GM18505 (cell line): ENCODE data around the gene ZNF200.
"Not testable (repeated sequence)": the region's sequence is repeated elsewhere in the genome, so short reads cannot be mapped to it uniquely, and the experiment has no call there.

Source experiments
- ATAC-seq: cut with Tn5 transposase; IDR thresholded peaks from one replicate; pipeline ENCODE4 v1.9.1; 2021; ENCODE audit not compliant: unreplicated experiment
- POLR2A ChIP-seq: IDR thresholded peaks from 4 replicates; pipeline ENCODE4 v1.6.1; 2011; ENCODE audit warnings: borderline replicate concordance; ENCODE audit not compliant: insufficient read depth, insufficient read length; ENCODE audit errors: extremely low read depth

Gene ZNF200

DNA sequence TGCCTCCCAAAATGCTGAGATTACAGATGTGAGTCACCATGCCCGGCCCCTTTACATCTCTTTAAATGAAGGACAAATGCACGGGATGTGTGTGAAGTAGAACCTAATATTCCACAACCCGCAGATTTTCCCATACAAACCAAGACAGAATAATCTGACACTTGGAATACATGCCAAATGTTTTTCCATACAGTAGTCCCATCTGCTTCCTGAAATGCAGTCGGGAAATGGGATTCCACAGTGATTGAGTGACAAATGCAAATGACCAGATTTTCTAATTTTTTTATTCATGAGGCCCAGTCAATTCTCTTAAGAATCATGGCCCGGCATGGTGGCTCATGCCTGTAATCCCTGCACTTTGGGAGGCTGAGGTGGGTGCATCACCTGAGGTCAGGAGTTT, 6.8 kb upstream of the ZNF200 start:
- TF ChIP-seq POLR2A, result no peak
- no peak for ATAC-seq

DNA sequence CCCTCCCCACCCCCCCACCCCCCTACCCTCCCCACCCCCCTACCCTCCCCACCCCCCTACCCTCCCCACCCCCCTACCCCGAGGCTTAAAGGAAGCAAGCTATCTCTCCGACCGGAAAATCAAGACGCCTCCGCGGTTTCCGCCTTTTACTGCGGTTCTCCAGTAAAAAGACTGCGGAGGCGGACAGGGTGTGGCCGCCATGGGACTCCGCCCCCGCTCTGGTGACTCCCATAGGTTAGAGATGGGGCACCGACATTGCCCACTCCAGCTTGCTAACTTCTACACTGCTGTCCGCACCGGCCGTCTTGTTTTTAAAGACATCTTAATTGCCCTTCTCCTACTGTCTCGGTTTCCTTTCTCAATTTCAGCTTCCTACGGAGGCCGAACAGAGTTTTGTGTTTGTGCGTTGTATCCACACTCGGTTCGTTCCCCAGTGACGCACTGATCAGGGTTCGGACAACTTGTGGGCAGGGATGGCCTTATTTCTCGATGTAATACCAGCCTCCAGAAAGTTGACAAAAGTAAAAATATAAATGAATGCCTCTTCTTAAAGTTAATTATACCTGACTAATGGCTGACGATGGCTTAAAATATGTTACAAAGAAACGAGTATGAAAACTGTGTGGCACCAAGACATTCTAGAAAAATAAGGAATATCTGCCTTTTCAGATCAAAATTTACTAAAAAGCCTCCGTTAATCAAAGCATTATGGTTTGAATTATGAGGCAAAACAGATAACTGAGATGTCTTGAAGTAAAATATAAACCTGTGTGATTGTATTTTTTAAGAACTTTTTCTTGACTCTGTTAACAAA, 1.1 kb upstream of the ZNF200 start:
- no peak for ATAC-seq
- no peak for TF ChIP-seq POLR2A

DNA sequence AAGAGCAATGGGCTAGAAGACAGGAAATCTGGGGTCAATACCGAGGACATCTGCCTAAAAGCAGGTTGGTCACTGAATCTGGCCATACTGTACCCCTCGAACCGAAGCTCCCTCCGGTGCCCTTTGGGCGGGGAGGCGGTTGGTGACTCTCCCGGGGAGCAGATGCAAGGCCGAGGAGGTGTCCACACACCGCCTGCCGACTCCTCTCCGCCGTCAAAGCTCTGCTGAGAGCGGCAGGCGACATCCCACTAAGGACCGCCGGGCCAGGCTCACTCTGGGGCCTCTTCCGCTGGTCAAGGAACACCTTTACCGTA, 458 bp downstream of the ZNF200 start:
- TF ChIP-seq POLR2A, result no peak

GRCh38 chr16:3223913-3224515, 10.9 kb downstream of the ZNF200 start:
- no peak for TF ChIP-seq POLR2A
- no peak for ATAC-seq

More for the DNA sequence above, 458 bp downstream of the ZNF200 start:
- no peak for ATAC-seq

DNA sequence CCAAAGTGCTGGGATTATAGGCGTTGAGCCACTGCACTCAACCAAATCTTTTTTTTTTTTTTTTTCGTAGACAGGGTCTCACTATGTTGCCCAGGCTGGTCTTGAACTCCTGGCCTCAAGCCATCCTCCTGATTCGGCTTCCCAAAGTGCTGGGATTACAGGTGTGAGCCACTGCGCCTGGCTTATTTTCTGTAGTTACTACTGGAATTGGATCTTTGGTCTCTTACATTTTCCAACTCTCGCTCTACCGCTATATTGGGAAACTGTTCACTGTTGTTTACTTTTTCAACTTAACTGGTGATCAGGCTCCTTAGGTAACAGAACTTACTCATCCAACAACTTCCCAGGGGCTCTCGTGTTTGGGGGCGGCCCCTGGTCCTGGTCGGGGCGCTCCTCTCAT, 14.1 kb downstream of the ZNF200 start:
- ATAC-seq, result no peak
- no peak for TF ChIP-seq POLR2A

- TF ChIP-seq POLR2A, result no peak
- ATAC-seq, result no peak
Observed at GRCh38 chr16:3216263-3216640, 18.7 kb downstream of the ZNF200 start.

GRCh38 chr16:3215601-3216262, 19.2 kb downstream of the ZNF200 start:
- no peak for TF ChIP-seq POLR2A
- ATAC-seq, result no peak

DNA sequence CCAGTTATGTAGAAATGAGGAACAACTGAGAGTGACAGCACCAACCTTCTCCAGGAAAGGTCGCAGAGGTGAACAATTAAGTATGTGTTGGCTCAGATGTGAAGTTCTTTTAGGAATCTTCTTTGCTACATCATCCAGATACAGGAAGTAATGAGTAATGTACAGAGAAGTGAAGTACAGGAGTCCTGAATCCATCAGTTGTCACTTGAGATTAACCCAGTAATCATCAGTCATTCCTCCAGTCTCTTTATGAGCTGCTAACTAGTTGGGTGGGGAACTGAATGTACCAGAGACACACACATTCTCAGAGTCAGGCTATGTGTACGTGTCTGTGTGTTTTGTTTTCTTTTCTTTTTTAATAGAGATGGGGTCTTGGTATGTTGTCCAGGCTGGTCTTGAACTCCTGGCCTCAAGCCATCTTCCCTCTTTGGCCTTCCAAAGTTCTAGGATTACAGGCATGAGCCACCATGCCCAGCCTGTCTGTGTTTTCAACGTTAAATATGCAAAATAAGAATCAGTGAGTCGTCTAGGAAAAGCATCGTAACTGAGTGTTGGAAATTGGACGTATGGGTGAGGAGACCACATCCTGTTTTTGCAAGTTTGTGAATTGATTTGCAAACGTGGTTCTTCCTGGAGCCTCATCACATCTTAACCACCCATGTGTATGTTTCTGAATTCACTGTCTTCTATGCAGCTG, 19.9 kb downstream of the ZNF200 start:
- no peak for ATAC-seq
- TF ChIP-seq POLR2A, result no peak

GRCh38 chr16:3212567-3212966, 22.4 kb downstream of the ZNF200 start:
- no peak for TF ChIP-seq POLR2A
- ATAC-seq, result no peak

- no peak for ATAC-seq
- TF ChIP-seq POLR2A, result no peak
Observed at GRCh38 chr16:3212006-3212405, 23.0 kb downstream of the ZNF200 start.

DNA sequence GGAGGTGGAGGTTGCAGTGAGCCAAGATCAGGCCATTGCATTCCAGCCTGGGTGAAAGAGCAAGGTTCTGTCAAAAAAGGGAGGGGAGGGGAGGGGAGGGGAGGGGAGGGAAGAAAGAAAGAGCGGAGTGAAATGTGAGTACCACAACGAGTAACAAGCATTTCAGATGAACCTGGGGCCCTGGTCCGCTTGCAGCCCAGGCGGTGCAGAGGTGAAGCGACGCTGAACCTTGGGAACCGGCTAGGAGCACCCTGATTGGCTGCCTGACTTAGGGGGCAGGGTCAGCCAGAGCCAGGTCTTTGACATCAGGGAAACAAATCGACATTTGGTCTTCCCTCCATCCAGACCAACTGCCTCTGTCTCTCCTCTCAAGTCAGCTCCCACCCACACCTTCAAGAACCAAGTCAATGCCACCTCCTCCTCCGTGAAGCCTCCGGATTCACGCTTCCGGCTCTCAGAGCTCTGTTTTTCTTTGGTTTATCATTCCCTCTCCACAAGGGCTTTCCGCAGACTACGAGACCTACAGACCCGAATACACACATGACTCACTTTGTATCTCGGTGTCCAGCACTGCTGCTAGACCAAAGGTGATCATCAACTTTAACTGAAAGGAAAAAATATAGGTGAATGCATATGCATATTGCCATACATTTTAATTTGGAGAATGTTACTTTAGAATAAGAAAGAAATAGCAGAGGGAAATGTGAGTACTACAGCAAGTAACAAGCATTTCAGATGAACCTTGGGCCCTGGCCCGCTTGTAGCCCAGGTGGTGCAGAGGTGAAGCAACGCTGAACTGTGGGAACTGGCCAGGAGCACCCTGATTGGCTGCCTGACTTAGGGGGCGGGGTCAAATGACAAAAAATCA, 27.6 kb downstream of the ZNF200 start:
- TF ChIP-seq POLR2A, result no peak
- ATAC-seq, result no peak

DNA sequence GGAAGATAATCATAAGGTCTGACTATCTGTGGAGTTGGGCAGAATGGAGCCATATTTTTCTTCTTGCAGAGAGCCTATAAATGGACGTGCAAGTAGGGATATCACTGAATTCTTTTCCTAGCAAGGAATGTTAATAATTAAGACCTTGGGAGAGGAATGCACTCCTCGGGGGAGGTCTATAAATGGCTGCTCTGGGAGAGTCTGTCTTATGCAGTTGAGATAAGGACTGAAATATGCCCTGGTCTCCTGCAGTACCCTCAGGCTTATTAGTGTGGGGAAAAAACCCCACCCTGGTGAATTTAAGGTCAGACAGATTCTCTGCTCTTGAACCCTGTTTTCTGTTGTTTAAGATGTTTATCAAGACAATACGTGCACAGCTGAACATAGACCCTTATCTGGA, 29.0 kb downstream of the ZNF200 start:
- not testable (repeated sequence) for ATAC-seq
